HepG2 (cell line): ENCODE data around the gene SCNM1. TPM values are rescaled to one million over a fixed set of nuclear protein-coding genes. Genes with fewer than 3 reads are reported as not detected.

Experiments used
- ARHGAP35 ChIP-seq: sonication (generic); formaldehyde crosslinking; IDR thresholded peaks from 2 replicates; pipeline ENCODE4 v1.9.0; 2022; ENCODE audit warnings: mild to moderate bottlenecking, inconsistent platforms, moderate library complexity, missing genetic modification reagents, borderline replicate concordance
- ATF1 ChIP-seq: IDR thresholded peaks from 2 replicates; pipeline ENCODE4 v1.6.1; 2016; ENCODE audit warnings: mild to moderate bottlenecking, control low read depth
- CHD4 ChIP-seq: fragments of 200-600 bp; sonication (generic); IDR thresholded peaks from 2 replicates; pipeline ENCODE4 v1.7.0; 2017; ENCODE audit warnings: mild to moderate bottlenecking, low read length, borderline replicate concordance
- CREB1 ChIP-seq, 2 experiments: fragments of 450-650 bp in 1 of 2; IDR thresholded peaks; 2 replicates each; pipeline ENCODE4 v1.6.1; 2016 to 2017; ENCODE audit warnings: control low read depth in 1 of 2, mild to moderate bottlenecking in 1 of 2, missing compliant biosample characterization in 1 of 2, missing genetic modification characterization in 1 of 2
- DMTF1 ChIP-seq: sonication (generic); formaldehyde crosslinking; IDR thresholded peaks from 2 replicates; pipeline ENCODE4 v1.4.0; 2020; ENCODE audit warnings: mild to moderate bottlenecking, missing genetic modification reagents
- EHMT2 ChIP-seq: fragments of 200-600 bp; sonication (generic); IDR thresholded peaks from 2 replicates; pipeline ENCODE4 v1.7.0; 2017; ENCODE audit warnings: antibody characterized with exemption, low read depth, low read length, borderline replicate concordance
- GABPA ChIP-seq, 2 experiments: IDR thresholded peaks; 2 replicates each; pipeline ENCODE4 v1.6.1; 2011 to 2016; ENCODE audit warnings: low read depth in 2 of 2, low read length in 1 of 2, missing biosample characterization in 1 of 2, missing genetic modification characterization in 1 of 2
- JARID2 ChIP-seq: sonication (generic); formaldehyde crosslinking; IDR thresholded peaks from 2 replicates; pipeline ENCODE4 v1.8.1; 2023; ENCODE audit warnings: missing genetic modification reagents, inconsistent platforms; ENCODE audit not compliant: insufficient replicate concordance
- KDM5B ChIP-seq: sonication (generic); formaldehyde crosslinking; IDR thresholded peaks from 2 replicates; pipeline ENCODE4 v1.4.0; 2020; ENCODE audit warnings: missing genetic modification reagents, mild to moderate bottlenecking, borderline replicate concordance
- KLF15 ChIP-seq: sonication (generic); formaldehyde crosslinking; IDR thresholded peaks from 2 replicates; pipeline ENCODE4 v1.8.1; 2023; ENCODE audit warnings: borderline replicate concordance, mild to moderate bottlenecking, inconsistent platforms, missing genetic modification reagents, mixed read lengths
- RBM39 ChIP-seq: fragments of 200-400 bp; formaldehyde crosslinking; IDR thresholded peaks from one replicate; pipeline ENCODE4 v1.6.1; 2018; ENCODE audit warnings: antibody characterized with exemption, mild to moderate bottlenecking, low read depth, low read length; ENCODE audit not compliant: poor library complexity, severe bottlenecking
- SP1 ChIP-seq, 2 experiments: fragments of 450-650 bp in 1 of 2; sonication (generic) in 1 of 2; formaldehyde crosslinking in 1 of 2; IDR thresholded peaks; 2 replicates each; pipeline versions ENCODE4 v1.4.0 to v1.6.1; 2016 to 2020; ENCODE audit warnings: missing genetic modification reagents in 1 of 2
- TBX3 ChIP-seq: fragments of 450-650 bp; IDR thresholded peaks from 2 replicates; pipeline ENCODE4 v1.6.1; 2017; ENCODE audit warnings: antibody characterized with exemption, mild to moderate bottlenecking, inconsistent platforms, borderline replicate concordance
- TEAD2 ChIP-seq: sonication (generic); formaldehyde crosslinking; IDR thresholded peaks from 2 replicates; pipeline ENCODE4 v1.9.0; 2021; ENCODE audit warnings: missing genetic modification reagents
- THAP11 ChIP-seq: IDR thresholded peaks from 2 replicates; pipeline ENCODE4 v1.6.1; 2016; ENCODE audit warnings: missing biosample characterization, missing genetic modification reagents
- ZBTB4 ChIP-seq: sonication (generic); formaldehyde crosslinking; IDR thresholded peaks from 2 replicates; pipeline ENCODE4 v1.4.0; 2020; ENCODE audit warnings: missing genetic modification reagents, mild to moderate bottlenecking, borderline replicate concordance
- ZFY ChIP-seq: sonication (generic); formaldehyde crosslinking; IDR thresholded peaks from 2 replicates; pipeline ENCODE4 v1.4.0; 2020; ENCODE audit warnings: missing genetic modification reagents
- ZNF264 ChIP-seq: sonication (generic); formaldehyde crosslinking; IDR thresholded peaks from 2 replicates; pipeline ENCODE4 v1.4.0; 2020; ENCODE audit warnings: missing genetic modification reagents
- ZNF333 ChIP-seq: sonication (generic); formaldehyde crosslinking; IDR thresholded peaks from 2 replicates; pipeline ENCODE4 v1.4.0; 2020; ENCODE audit warnings: mild to moderate bottlenecking, missing genetic modification reagents, borderline replicate concordance
- ZNF460 ChIP-seq: sonication (generic); formaldehyde crosslinking; IDR thresholded peaks from 2 replicates; pipeline ENCODE4 v1.5.1; 2020; ENCODE audit warnings: missing genetic modification reagents, mild to moderate bottlenecking, borderline replicate concordance
- polyA plus RNA-seq, 8 experiments: library from polyadenylated mRNA; depleted of rRNA in 3 of 8; stranded (reverse) in 7 of 8; unstranded in 1 of 8; fragments of >200 nt; fragmentation: Illumina TruSeq in 4 of 8; extraction: Trizol in 4 of 8; gene quantifications; 2 replicates each; pipeline versions ENCODE4 v1.2.1 to v1.2.3, GENCODE V29; 2011 to 2016; ENCODE audit warnings: low read depth in 4 of 8, missing spikeins in 1 of 8, mixed read lengths in 1 of 8; ENCODE audit not compliant: insufficient read depth in 1 of 8
- total RNA-seq, 5 experiments: library from RNA; depleted of rRNA; stranded (reverse); fragments of >200 nt; fragmentation: Illumina TruSeq; extraction: Trizol; gene quantifications; 2 replicates each; pipeline ENCODE4 v1.2.3, GENCODE V29; 2016; ENCODE audit warnings: low read depth in 1 of 5

SCNM1 gene
- total and polyA plus RNA-seq, 2 of the 13 experiments (the other 11 are each of a cell fraction or from before 2014, with no cell fraction given) = 16.3 to 31.5 TPM

- no peak for TF ChIP-seq ZBTB4
- TF ChIP-seq CHD4 = no peak; the same call in 1 of the 2 replicates
- peak; percentile 31 for TF ChIP-seq RBM39
- no peak for TF ChIP-seq DMTF1 (CRISPR knock-in tag)
- no peak for TF ChIP-seq ZNF460 (CRISPR knock-in tag)
- TF ChIP-seq ARHGAP35 = 0 out of 2 replicates have a peak, but pooled peaks have one; percentile 26
- no peak for TF ChIP-seq ZNF264 (CRISPR knock-in tag)
- TF ChIP-seq THAP11 = no peak
- TF ChIP-seq TEAD2 = no peak
- no peak for TF ChIP-seq ATF1 (CRISPR knock-in tag)
- no peak for TF ChIP-seq TBX3
- no peak for TF ChIP-seq KLF15 (CRISPR knock-in tag)
- TF ChIP-seq CREB1 (IDR thresholded peaks at IDR 0.05) = no peak
- no peak for TF ChIP-seq CREB1 (CRISPR knock-in tag; IDR thresholded peaks at IDR 0.05)
- TF ChIP-seq SP1 (IDR thresholded peaks at IDR 0.05) = no peak
- TF ChIP-seq SP1 (CRISPR knock-in tag; IDR thresholded peaks at IDR 0.05) = no peak
- TF ChIP-seq EHMT2 = no peak
- no peak for TF ChIP-seq ZFY (CRISPR knock-in tag)
- no peak for TF ChIP-seq GABPA (IDR thresholded peaks at IDR 0.05; ENCODE audit: low read depth, low read length)
- no peak for TF ChIP-seq GABPA (CRISPR knock-in tag; IDR thresholded peaks at IDR 0.05; ENCODE audit: low read depth)
- peak; percentile 21 for TF ChIP-seq JARID2
- TF ChIP-seq ZNF333 = 0 out of 2 replicates have a peak, but pooled peaks have one; percentile 4
- peak; percentile 55; the same call in 1 of the 2 replicates for TF ChIP-seq KDM5B (CRISPR knock-in tag)
Measured at GRCh38 chr1:151165281-151165737, 635 bp upstream of the SCNM1 start (continued).
